IMR-90 (cell line): Measurements from ENCODE around the gene PSMB3. TPM values are rescaled to one million over a fixed set of nuclear protein-coding genes. Genes with fewer than 3 reads are reported as not detected.

Experiments
- ATAC-seq: fragments of 200-7000 bp; cut with Tn5 transposase; 2 replicates; pipeline ENCODE4 v1.9.1; 2020; ENCODE audit warnings: low read depth, mild to moderate bottlenecking, moderate library complexity
- BruUV-seq: library from RNA; stranded (reverse); fragments of 400-500 nt; replicated peaks from 2 replicates; lab custom pipeline; 2021; lab: Mats Ljungman, UMichigan
- CTCF ChIA-PET: fragments of 300-600 bp; formaldehyde crosslinking; extraction: SDS; loops from one replicate; lab custom pipeline; 2021; ENCODE audit warnings: antibody characterized with exemption; lab: Yijun Ruan, JAX
- POLR2A ChIA-PET: fragments of 300-600 bp; sonication (Branson Sonifier 250); formaldehyde crosslinking; loops from one replicate; lab custom pipeline; 2022; ENCODE audit warnings: antibody characterized with exemption; ENCODE audit not compliant: unreplicated experiment; lab: Charles Lee
- DNase-seq: peaks from one replicate; pipeline ENCODE4 v3.0.0; 2013
- H2AFZ ChIP-seq: replicated peaks from 2 replicates; pipeline ENCODE3; 2013; ENCODE audit warnings: low read length, mild to moderate bottlenecking; ENCODE audit not compliant: poor library complexity
- H2AK5ac ChIP-seq: 2 replicates; pipeline ENCODE4 v1.6.1; 2013; ENCODE audit warnings: low read depth, low read length, inconsistent platforms
- H2AK9ac ChIP-seq: replicated peaks from 2 replicates; pipeline ENCODE3; 2013; ENCODE audit warnings: mild to moderate bottlenecking, low read depth, low read length, moderate library complexity; ENCODE audit not compliant: poor library complexity
- H2BK120ac ChIP-seq: 2 replicates; pipeline ENCODE4 v1.6.1; 2013; ENCODE audit warnings: low read depth, low read length, inconsistent platforms
- H2BK15ac ChIP-seq: 3 replicates; pipeline ENCODE4 v1.6.1; 2013; ENCODE audit warnings: low read depth, low read length, inconsistent platforms
- H2BK20ac ChIP-seq: 2 replicates; pipeline ENCODE4 v1.6.1; 2013; ENCODE audit warnings: low read depth, mild to moderate bottlenecking, inconsistent platforms, low read length, moderate library complexity
- H2BK5ac ChIP-seq: 2 replicates; pipeline ENCODE4 v1.6.1; 2013; ENCODE audit warnings: mild to moderate bottlenecking, low read depth, low read length, inconsistent platforms; ENCODE audit not compliant: poor library complexity, severe bottlenecking
- H3K14ac ChIP-seq: replicated peaks from 2 replicates; pipeline ENCODE4 v1.6.1; 2013; ENCODE audit warnings: low read depth, low read length, inconsistent platforms
- H3K18ac ChIP-seq: 2 replicates; pipeline ENCODE4 v1.6.1; 2013; ENCODE audit warnings: low read depth, low read length, control low read depth
- H3K23ac ChIP-seq: 2 replicates; pipeline ENCODE4 v1.6.1; 2013; ENCODE audit warnings: low read depth, low read length, inconsistent platforms
- H3K27ac ChIP-seq: 2 replicates; pipeline ENCODE4 v1.5.1; 2013; ENCODE audit warnings: mild to moderate bottlenecking, control low read depth, low read length; ENCODE audit not compliant: insufficient read depth
- H3K27me3 ChIP-seq: 2 replicates; pipeline ENCODE4 v1.6.1; 2013; ENCODE audit warnings: low read length; ENCODE audit not compliant: control insufficient read depth, insufficient read depth
- H3K36me3 ChIP-seq: 2 replicates; pipeline ENCODE4 v1.6.1; 2013; ENCODE audit warnings: low read length, mixed read lengths; ENCODE audit not compliant: control insufficient read depth, insufficient read depth
- H3K4ac ChIP-seq: 2 replicates; pipeline ENCODE4 v1.6.1; 2013; ENCODE audit warnings: low read depth, low read length, inconsistent platforms
- H3K4me1 ChIP-seq: 2 replicates; pipeline ENCODE4 v1.6.1; 2013; ENCODE audit warnings: low read length, mixed read lengths; ENCODE audit not compliant: control insufficient read depth, insufficient read depth
- H3K4me2 ChIP-seq: 2 replicates; pipeline ENCODE4 v1.6.1; 2013; ENCODE audit warnings: low read depth, mild to moderate bottlenecking, control low read depth, low read length, moderate library complexity
- H3K4me3 ChIP-seq: 2 replicates; pipeline ENCODE4 v1.5.1; 2013; ENCODE audit warnings: low read depth, mild to moderate bottlenecking, control low read depth, low read length, moderate library complexity; ENCODE audit not compliant: insufficient read depth
- H3K56ac ChIP-seq: 2 replicates; pipeline ENCODE4 v1.6.1; 2013; ENCODE audit warnings: low read length, inconsistent platforms; ENCODE audit not compliant: insufficient read depth; ENCODE audit errors: extremely low read depth
- H3K79me1 ChIP-seq, 2 experiments: 2 replicates each; pipeline ENCODE4 v1.6.1; 2013; ENCODE audit warnings: low read length in 2 of 2, inconsistent platforms in 1 of 2, low read depth in 1 of 2
- H3K9ac ChIP-seq: 2 replicates; pipeline ENCODE4 v1.6.1; 2013; ENCODE audit warnings: low read depth, low read length, control low read depth
- H3K9me1 ChIP-seq: 2 replicates; pipeline ENCODE4 v1.6.1; 2013; ENCODE audit warnings: low read length, inconsistent platforms; ENCODE audit not compliant: insufficient read depth
- H3K9me3 ChIP-seq: 2 replicates; pipeline ENCODE4 v1.6.1; 2013; ENCODE audit warnings: low read length; ENCODE audit not compliant: control insufficient read depth, insufficient read depth
- H4K20me1 ChIP-seq: 2 replicates; pipeline ENCODE4 v1.6.1; 2013; ENCODE audit warnings: low read length, inconsistent platforms; ENCODE audit not compliant: insufficient read depth
- H4K5ac ChIP-seq: 2 replicates; pipeline ENCODE4 v1.6.1; 2013; ENCODE audit warnings: mild to moderate bottlenecking, low read depth, low read length, control low read depth
- H4K8ac ChIP-seq, 2 experiments: 2 replicates each; pipeline ENCODE4 v1.6.1; 2013; ENCODE audit warnings: low read depth in 2 of 2, low read length in 2 of 2, control low read depth in 1 of 2, inconsistent platforms in 1 of 2
- H4K91ac ChIP-seq: 2 replicates; pipeline ENCODE4 v1.6.1; 2013; ENCODE audit warnings: low read depth, low read length, inconsistent platforms; ENCODE audit not compliant: insufficient read depth
- BHLHE40 ChIP-seq: fragments of 150-350 bp; IDR thresholded peaks from 2 replicates; pipeline ENCODE4 v1.6.1; 2016; ENCODE audit warnings: mild to moderate bottlenecking, low read depth, low read length
- CEBPB ChIP-seq: IDR thresholded peaks from 2 replicates; pipeline ENCODE4 v1.6.1; 2012; ENCODE audit warnings: low read depth, low read length, improper control_type of control experiment
- CTCF ChIP-seq: conservative IDR thresholded peaks from 2 replicates; pipeline ENCODE4 v1.5.1; 2012; ENCODE audit warnings: mild to moderate bottlenecking, low read depth, low read length, improper control_type of control experiment
- ELK1 ChIP-seq: fragments of 150-350 bp; IDR thresholded peaks from 2 replicates; pipeline ENCODE4 v1.6.1; 2016; ENCODE audit warnings: low read depth, mild to moderate bottlenecking, low read length, moderate library complexity, borderline replicate concordance
- MAFK ChIP-seq: IDR thresholded peaks from 2 replicates; pipeline ENCODE4 v1.6.1; 2012; ENCODE audit warnings: low read depth, low read length, improper control_type of control experiment
- MAZ ChIP-seq: IDR thresholded peaks from 2 replicates; pipeline ENCODE4 v1.6.1; 2012; ENCODE audit warnings: low read depth, mild to moderate bottlenecking, low read length, improper control_type of control experiment, moderate library complexity, borderline replicate concordance
- MXI1 ChIP-seq: IDR thresholded peaks from 2 replicates; pipeline ENCODE4 v1.6.1; 2012; ENCODE audit warnings: low read depth, mild to moderate bottlenecking, low read length, moderate library complexity, borderline replicate concordance
- NFE2L2 ChIP-seq: fragments of 150-350 bp; IDR thresholded peaks from 2 replicates; pipeline ENCODE4 v1.6.1; 2016; ENCODE audit warnings: low read depth, mild to moderate bottlenecking, low read length
- POLR2A ChIP-seq: IDR thresholded peaks from 2 replicates; pipeline ENCODE4 v1.6.1; 2012; ENCODE audit warnings: mild to moderate bottlenecking, low read depth, low read length
- RAD21 ChIP-seq: IDR thresholded peaks from 2 replicates; pipeline ENCODE4 v1.6.1; 2012; ENCODE audit warnings: low read length, improper control_type of control experiment
- RCOR1 ChIP-seq: IDR thresholded peaks from 2 replicates; pipeline ENCODE4 v1.6.1; 2012; ENCODE audit warnings: mild to moderate bottlenecking, low read length, improper control_type of control experiment; ENCODE audit not compliant: insufficient replicate concordance
- RFX5 ChIP-seq: IDR thresholded peaks from 2 replicates; pipeline ENCODE4 v1.8.0; 2012; ENCODE audit warnings: low read depth, mild to moderate bottlenecking, low read length, moderate library complexity
- SMC3 ChIP-seq: fragments of 150-350 bp; IDR thresholded peaks from 2 replicates; pipeline ENCODE4 v1.6.1; 2016; ENCODE audit warnings: low read depth, mild to moderate bottlenecking, antibody characterized with exemption, low read length, moderate library complexity
- USF2 ChIP-seq: fragments of 150-350 bp; IDR thresholded peaks from 2 replicates; pipeline ENCODE4 v1.6.1; 2017; ENCODE audit warnings: mild to moderate bottlenecking, antibody characterized with exemption, low read length, low read depth
- whole genome bisulfite sequencing, 2 experiments: methylation state at CpG; one replicate each; pipeline versions ENCODE4 v1.1.5 to v1.1.7; 2013; ENCODE audit warnings: missing lambda C conversion rate in 2 of 2; ENCODE audit not compliant: insufficient read length in 1 of 2; ENCODE audit errors: extremely low coverage in 2 of 2; 5-methylcytosine and 5-hydroxymethylcytosine counted together
- dilution Hi-C: fragments of 300-500 bp; cut with HindIII; formaldehyde crosslinking; loops from one replicate; pipeline ENCODE4 v1.14.3; 2018; ENCODE audit warnings: low sequenced_read_pairs; ENCODE audit not compliant: unreplicated experiment
- in situ Hi-C: fragments of 300-500 bp; cut with MboI; formaldehyde crosslinking; loops from 3 replicates; pipeline ENCODE4 v1.14.3; 2019; ENCODE audit warnings: low sequenced_read_pairs, inconsistent platforms, mixed read lengths
- intact Hi-C: fragments of 100-400 bp; cut with micrococcal nuclease; formaldehyde crosslinking; loops from 2 replicates; pipeline ENCODE4 v1.10.0; 2022
- polyA plus RNA-seq, 3 experiments: library from polyadenylated mRNA; depleted of rRNA; stranded (reverse); fragments of >200 nt; gene quantifications; 2 replicates each; pipeline ENCODE4 v1.2.3, GENCODE V29; 2012; ENCODE audit warnings: low replicate concordance in 1 of 3
- total RNA-seq: library from RNA; depleted of rRNA; stranded (reverse); fragments of >200 nt; gene quantifications from 2 replicates; pipeline ENCODE4 v1.2.3, GENCODE V29; 2012

PSMB3 gene
- total and polyA plus RNA-seq, 2 of the 4 experiments (the other 2 are of a cell fraction), result 480 to 828 TPM

- Histone ChIP-seq H4K5ac (no peak overlapping the region), H3K4me2 (no peak overlapping the region), H2AK9ac (no peak overlapping the region), H4K20me1 (peaks cover 75% of the 10 kb centered on the region), H3K27me3 (no peaks in the 10 kb centered on the region), H2AFZ (no peak overlapping the region), H3K79me1 (peaks cover 15 to 76% of the 10 kb centered on the region in 2 experiments), H3K18ac (no peak overlapping the region), H2BK15ac (no peak overlapping the region), H4K91ac (no peak overlapping the region), H2BK120ac (no peak overlapping the region), H3K4me1 (peaks cover 22% of the 10 kb centered on the region), H3K27ac (no peak overlapping the region), H3K23ac (no peak overlapping the region), H3K4ac (no peak overlapping the region), H2BK5ac (no peak overlapping the region), H3K4me3 (no peak overlapping the region), H3K9me1 (peaks cover 20% of the 10 kb centered on the region), H2AK5ac (no peak overlapping the region), H2BK20ac (no peak overlapping the region), H3K9me3 (no peaks in the 10 kb centered on the region), H3K56ac (no peak overlapping the region), H3K36me3 (peaks cover 29% of the 10 kb centered on the region), H4K8ac (no peak overlapping the region), H3K9ac (no peak overlapping the region), H3K14ac (no peak overlapping the region)
- DNase-seq, result no peak
- in situ Hi-C loops, result no loop called here
- ChIA-PET POLR2A (no interaction called here), CTCF (no interaction called here)
- intact Hi-C loops, result no loop called here
- dilution Hi-C loops, result no loop called here
- no peak for ATAC-seq
- WGBS, 2 experiments, result 69% methylated on average over 2 of the region's 5 CpGs; no CpG with 5 or more reads in 1 of the 2 experiments
- TF ChIP-seq SMC3 (no peak), MAFK (no peak), RCOR1 (no peak), NFE2L2 (no peak), ELK1 (no peak), USF2 (no peak), MAZ (no peak), RFX5 (no peak), CTCF (no peak), POLR2A (no peak), CEBPB (no peak), RAD21 (no peak), BHLHE40 (no peak), MXI1 (no peak)
- BruUV-seq, result no TSS peak
These were observed 11.1 kb upstream of the PSMB3 start for GRCh38 chr17:38741461-38741860.
